ENCODE measurements around the gene KCTD1. TPM values are rescaled to one million over a fixed set of nuclear protein-coding genes. Genes with fewer than 3 reads are reported as not detected.

Gene KCTD1
- total and polyA plus RNA-seq, 2 of the 8 experiments (the other 6 are each of a cell fraction or from before 2014, with no cell fraction given) = 7.7 to 14.0 TPM

GRCh38 chr18:26474542-26474941, 73.8 kb downstream of the KCTD1 start:
- Histone ChIP-seq H2BK15ac (ENCODE audit: low read length) (no peak overlapping the region), H2BK120ac (replicated peaks; ENCODE audit: low read depth, low read length) (no peak overlapping the region), H2BK5ac (ENCODE audit: low read depth, low read length) (no peak overlapping the region), H4K20me1 (replicated peaks in 1 of 2; ENCODE audit: control insufficient read depth in 1 of 2, insufficient read depth in 2 of 2, low read length in 2 of 2) (no peaks in the 10 kb centered on the region), H3K23ac (ENCODE audit: insufficient read length) (no peak overlapping the region), H3K27ac (ENCODE audit: low read depth, low read length) (no peak overlapping the region), H3K79me2 (ENCODE audit: control insufficient read depth in 1 of 2, insufficient read depth in 2 of 2, low read length in 2 of 2) (no peaks in the 10 kb centered on the region), H3K4me3 (ENCODE audit: extremely low read depth in 1 of 4, insufficient read depth in 2 of 4, low read depth in 3 of 4, low read length in 4 of 4) (no peak overlapping the region), H3K4me1 (replicated peaks in 1 of 4; ENCODE audit: control insufficient read depth in 3 of 4, insufficient read depth in 4 of 4, low read length in 3 of 4) (peaks cover 2 to 18% (median 7%) of the 10 kb centered on the region in 4 experiments), H4K91ac (replicated peaks; ENCODE audit: insufficient read length, low read length) (no peak overlapping the region), H2AK5ac (ENCODE audit: low read depth, low read length) (no peak overlapping the region), H4K5ac (ENCODE audit: insufficient read length, low read depth, low read length) (no peak overlapping the region), H2BK20ac (ENCODE audit: low read length) (no peak overlapping the region), H3K9me3 (ENCODE audit: insufficient read depth in 2 of 2, low read depth in 1 of 2, low read length in 1 of 2) (no peaks in the 10 kb centered on the region), H3K36me3 (ENCODE audit: control insufficient read depth in 2 of 4, insufficient read depth in 4 of 4, low read length in 3 of 4) (peaks cover 0 to 5% (median 0%) of the 10 kb centered on the region in 4 experiments; a peak in 2 of 8 replicates), H3K14ac (ENCODE audit: insufficient read length) (no peak overlapping the region), H3K4me2 (ENCODE audit: insufficient read depth in 1 of 2, low read depth in 2 of 2, low read length in 2 of 2) (no peak overlapping the region), H3K23me2 (ENCODE audit: low read depth, low read length) (no peaks in the 10 kb centered on the region), H3K4ac (replicated peaks; ENCODE audit: insufficient read length, low read depth, low read length) (no peak overlapping the region), H3K9ac (replicated peaks in 1 of 4; ENCODE audit: extremely low read depth in 1 of 4, low read depth in 3 of 4, low read length in 3 of 4) (no peak overlapping the region), H3K27me3 (replicated peaks in 1 of 4; ENCODE audit: control insufficient read depth in 3 of 4, extremely low read depth in 1 of 4, insufficient read depth in 3 of 4, low read length in 3 of 4) (no peaks in the 10 kb centered on the region; a peak in 1 of 7 replicates), H3K56ac (replicated peaks; ENCODE audit: insufficient read length, low read depth, low read length) (no peak overlapping the region), H2BK12ac (ENCODE audit: low read depth, low read length) (no peak overlapping the region), H4K8ac (ENCODE audit: extremely low read depth, insufficient read depth, low read length) (no peak overlapping the region), H3K18ac (ENCODE audit: extremely low read depth, low read length) (no peak overlapping the region), H3K79me1 (ENCODE audit: low read depth, low read length) (no peaks in the 10 kb centered on the region), H2AFZ (ENCODE audit: low read length) (no peak overlapping the region)
- CTCF ChIA-PET (ENCODE audit: partially characterized antibody) = interaction anchor here (0.6 to 3.5 kb wide), 2 partner anchors 91 to 147 kb away, joined by 3 to 11 read pairs; no protein-coding TSS in a partner anchor
- WGBS, 2 experiments (ENCODE audit: extremely low coverage in 1 of 2, insufficient coverage in 1 of 2, insufficient read length in 1 of 2, insufficient replicate concordance in 2 of 2, low coverage in 1 of 2, low lambda C conversion rate in 2 of 2, missing lambda C conversion rate in 1 of 2) = 89% methylated on average over 1 of the region's 1 CpG; no CpG with 5 or more reads in 1 of the 2 experiments
- DNase-seq (ENCODE audit: low read depth in 1 of 2, low spot score in 2 of 2) (no peak), FAIRE-seq (no peak)
- POLR2A ChIA-PET (ENCODE audit: partially characterized antibody) = no interaction called here
- TF ChIP-seq CHD2 (IDR thresholded peaks at IDR 0.05; ENCODE audit: low read length) = no peak
- no peak for TF ChIP-seq SRF (IDR thresholded peaks at IDR 0.05; ENCODE audit: low read depth, low read length)
- TF ChIP-seq ASH2L (IDR thresholded peaks at IDR 0.05; ENCODE audit: low read length) = no peak
- TF ChIP-seq ZNF274 (IDR thresholded peaks at IDR 0.05; ENCODE audit: borderline replicate concordance, extremely low read depth, low read length) = no peak
- no peak for TF ChIP-seq CBX8 (IDR thresholded peaks at IDR 0.05; ENCODE audit: borderline replicate concordance, low read depth, low read length)
- TF ChIP-seq RAD21 (IDR thresholded peaks at IDR 0.05 in 1 of 2, conservative IDR thresholded peaks at IDR 0.05 in 1 of 2; ENCODE audit: low read depth in 2 of 2, low read length in 2 of 2) = no peak
- no peak for TF ChIP-seq NANOG (IDR thresholded peaks at IDR 0.05; ENCODE audit: insufficient read depth, low read depth, low read length, poor library complexity, severe bottlenecking)
- TF ChIP-seq TCF12 (IDR thresholded peaks at IDR 0.05; ENCODE audit: low read depth, low read length) = no peak
- TF ChIP-seq SP1 (IDR thresholded peaks at IDR 0.05; ENCODE audit: low read depth, low read length) = no peak

Data from H1 (cell line).